ENCODE results near the gene MYOD1. TPM values are rescaled to one million over a fixed set of nuclear protein-coding genes. Genes with fewer than 3 reads are reported as not detected.
A peak's percentile ranks its signal among the peaks of the same experiment; 100 is the strongest.

The MYOD1 gene
- total RNA-seq, 1 experiment from 2014 or later = not detected

DNA sequence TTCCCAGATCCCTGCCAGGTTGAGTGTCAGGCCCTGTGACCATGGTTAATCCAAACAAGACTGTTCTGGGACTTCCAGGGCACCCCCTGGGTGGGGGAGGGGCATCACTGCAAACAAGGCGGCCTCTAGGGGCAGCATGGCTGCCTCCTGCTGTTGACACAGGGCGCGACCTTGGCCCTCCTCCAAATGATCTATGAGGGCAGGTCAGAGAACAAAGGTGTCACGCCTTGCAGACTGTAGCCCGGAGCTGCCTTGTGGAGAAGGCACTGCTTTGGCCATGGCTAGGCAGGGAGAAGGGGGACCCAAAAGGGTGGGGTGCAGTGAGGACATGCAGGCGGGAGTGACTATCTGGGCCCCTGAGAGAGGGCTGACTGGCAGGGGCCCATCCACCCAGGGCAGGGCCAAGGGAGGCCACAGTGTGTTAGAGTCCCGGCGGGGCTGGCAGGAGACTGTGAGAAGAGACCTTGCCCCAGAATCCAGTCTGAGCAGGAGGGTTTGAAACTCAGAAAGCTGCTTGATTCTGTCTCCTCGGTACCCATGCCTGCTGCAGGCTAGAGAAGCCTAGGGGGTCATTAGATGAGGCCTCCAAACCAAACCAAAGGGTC, 50.8 kb downstream of the MYOD1 start:
- Histone ChIP-seq H2AFZ (ENCODE audit: low read depth, low read length, poor library complexity, severe bottlenecking) (no peak overlapping the region), H3K4me1 (ENCODE audit: control insufficient read depth in 1 of 2, insufficient read depth in 2 of 2, low read length in 2 of 2) (peaks cover 3 to 6% of the 10 kb centered on the region in 2 experiments; a peak in 3 of 4 replicates), H3K9ac (ENCODE audit: low read length) (no peak overlapping the region), H3K4me3 (replicated peaks in 1 of 2; ENCODE audit: low read depth in 1 of 2, low read length in 2 of 2) (no peak overlapping the region), H3K79me2 (ENCODE audit: insufficient read depth, low read length) (no peaks in the 10 kb centered on the region), H3K27ac (ENCODE audit: low read depth, low read length) (no peak overlapping the region), H3K9me3 (ENCODE audit: control insufficient read depth in 1 of 2, insufficient read depth in 1 of 2, low read depth in 1 of 2, low read length in 2 of 2) (no peaks in the 10 kb centered on the region), H4K20me1 (ENCODE audit: insufficient read depth) (no peaks in the 10 kb centered on the region), H3K36me3 (ENCODE audit: control insufficient read depth in 1 of 2, insufficient read depth in 2 of 2, low read length in 2 of 2) (no peaks in the 10 kb centered on the region), H3K4me2 (ENCODE audit: low read length) (no peak overlapping the region), H3K9me2 (ENCODE audit: insufficient read depth) (no peaks in the 10 kb centered on the region), H3K27me3 (ENCODE audit: insufficient read depth, low read length) (no peaks in the 10 kb centered on the region)
- POLR2A ChIA-PET = no interaction called here
- CTCF ChIA-PET = interaction anchor here (1.3 to 1.8 kb wide), 2 partner anchors 203 to 208 kb away, joined by 3 to 5 read pairs; no protein-coding TSS in a partner anchor
- no peak for TF ChIP-seq ZFX (IDR thresholded peaks at IDR 0.05)
- TF ChIP-seq, protein P1, sequence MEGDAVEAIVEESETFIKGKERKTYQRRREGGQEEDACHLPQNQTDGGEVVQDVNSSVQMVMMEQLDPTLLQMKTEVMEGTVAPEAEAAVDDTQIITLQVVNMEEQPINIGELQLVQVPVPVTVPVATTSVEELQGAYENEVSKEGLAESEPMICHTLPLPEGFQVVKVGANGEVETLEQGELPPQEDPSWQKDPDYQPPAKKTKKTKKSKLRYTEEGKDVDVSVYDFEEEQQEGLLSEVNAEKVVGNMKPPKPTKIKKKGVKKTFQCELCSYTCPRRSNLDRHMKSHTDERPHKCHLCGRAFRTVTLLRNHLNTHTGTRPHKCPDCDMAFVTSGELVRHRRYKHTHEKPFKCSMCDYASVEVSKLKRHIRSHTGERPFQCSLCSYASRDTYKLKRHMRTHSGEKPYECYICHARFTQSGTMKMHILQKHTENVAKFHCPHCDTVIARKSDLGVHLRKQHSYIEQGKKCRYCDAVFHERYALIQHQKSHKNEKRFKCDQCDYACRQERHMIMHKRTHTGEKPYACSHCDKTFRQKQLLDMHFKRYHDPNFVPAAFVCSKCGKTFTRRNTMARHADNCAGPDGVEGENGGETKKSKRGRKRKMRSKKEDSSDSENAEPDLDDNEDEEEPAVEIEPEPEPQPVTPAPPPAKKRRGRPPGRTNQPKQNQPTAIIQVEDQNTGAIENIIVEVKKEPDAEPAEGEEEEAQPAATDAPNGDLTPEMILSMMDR (IDR thresholded peaks at IDR 0.05 in 2 of 3, conservative IDR thresholded peaks at IDR 0.05 in 1 of 3; ENCODE audit: borderline replicate concordance in 1 of 3, insufficient read depth in 1 of 3, low read depth in 2 of 3, low read length in 2 of 3) = peak in 2 of 3 experiments; percentile 48 to 53; a peak in 4 of 6 replicates
- TF ChIP-seq, protein P2, sequence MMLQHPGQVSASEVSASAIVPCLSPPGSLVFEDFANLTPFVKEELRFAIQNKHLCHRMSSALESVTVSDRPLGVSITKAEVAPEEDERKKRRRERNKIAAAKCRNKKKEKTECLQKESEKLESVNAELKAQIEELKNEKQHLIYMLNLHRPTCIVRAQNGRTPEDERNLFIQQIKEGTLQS (IDR thresholded peaks at IDR 0.05) = no peak
- TF ChIP-seq JUND (IDR thresholded peaks at IDR 0.05) = no peak
- peak; percentile 36; the same call in 1 of the 2 replicates for ATAC-seq
- intact Hi-C loops (cut with micrococcal nuclease) = no loop called here
- RAD21 ChIA-PET (ENCODE audit: low non-redundant PET in 1 of 2, low total read pairs in 2 of 2, uncharacterized antibody in 2 of 2, unreplicated experiment in 2 of 2) = no interaction called here
- DNase-seq (ENCODE audit: low read depth, low spot score) = no peak
- no TSS peak for BruUV-seq (replicated peaks)

DNA sequence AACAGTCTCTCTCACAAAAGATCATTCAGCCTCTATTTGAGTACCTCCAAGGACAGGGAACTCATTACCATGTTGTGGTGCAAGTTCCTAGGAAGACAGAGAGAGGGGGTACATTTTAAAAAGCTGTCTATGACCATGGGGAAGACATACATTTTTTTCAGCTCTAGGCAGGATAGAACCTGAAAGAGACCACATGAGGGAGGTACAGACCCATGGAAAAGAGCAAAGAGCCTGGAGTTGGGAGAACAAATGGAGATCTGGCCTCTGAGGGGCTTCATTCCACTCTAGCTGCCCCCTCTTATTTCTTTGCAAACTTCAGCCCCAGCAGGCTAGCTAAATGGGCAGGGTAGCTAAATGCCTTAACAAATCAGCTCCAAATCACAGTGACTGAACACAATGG, 51.5 kb downstream of the MYOD1 start:
- DNase-seq (ENCODE audit: low read depth, low spot score) (no peak), ATAC-seq (no peak)
- Histone ChIP-seq H3K4me2 (ENCODE audit: low read length) (no peak overlapping the region), H3K9me2 (ENCODE audit: insufficient read depth) (no peaks in the 10 kb centered on the region), H3K27ac (ENCODE audit: low read depth, low read length) (no peak overlapping the region), H3K4me3 (replicated peaks in 1 of 2; ENCODE audit: low read depth in 1 of 2, low read length in 2 of 2) (no peak overlapping the region), H3K4me1 (ENCODE audit: control insufficient read depth in 1 of 2, insufficient read depth in 2 of 2, low read length in 2 of 2) (peaks cover 3 to 6% of the 10 kb centered on the region in 2 experiments; a peak in 3 of 4 replicates), H3K9me3 (ENCODE audit: control insufficient read depth in 1 of 2, insufficient read depth in 1 of 2, low read depth in 1 of 2, low read length in 2 of 2) (no peaks in the 10 kb centered on the region), H4K20me1 (ENCODE audit: insufficient read depth) (no peaks in the 10 kb centered on the region), H3K36me3 (ENCODE audit: control insufficient read depth in 1 of 2, insufficient read depth in 2 of 2, low read length in 2 of 2) (no peaks in the 10 kb centered on the region), H2AFZ (ENCODE audit: low read depth, low read length, poor library complexity, severe bottlenecking) (no peak overlapping the region), H3K9ac (ENCODE audit: low read length) (no peak overlapping the region), H3K27me3 (ENCODE audit: insufficient read depth, low read length) (no peaks in the 10 kb centered on the region), H3K79me2 (ENCODE audit: insufficient read depth, low read length) (no peaks in the 10 kb centered on the region)
- peak; percentile 38 for TF ChIP-seq RAD21 (IDR thresholded peaks at IDR 0.05; ENCODE audit: low read depth)
- TF ChIP-seq, protein P3, sequence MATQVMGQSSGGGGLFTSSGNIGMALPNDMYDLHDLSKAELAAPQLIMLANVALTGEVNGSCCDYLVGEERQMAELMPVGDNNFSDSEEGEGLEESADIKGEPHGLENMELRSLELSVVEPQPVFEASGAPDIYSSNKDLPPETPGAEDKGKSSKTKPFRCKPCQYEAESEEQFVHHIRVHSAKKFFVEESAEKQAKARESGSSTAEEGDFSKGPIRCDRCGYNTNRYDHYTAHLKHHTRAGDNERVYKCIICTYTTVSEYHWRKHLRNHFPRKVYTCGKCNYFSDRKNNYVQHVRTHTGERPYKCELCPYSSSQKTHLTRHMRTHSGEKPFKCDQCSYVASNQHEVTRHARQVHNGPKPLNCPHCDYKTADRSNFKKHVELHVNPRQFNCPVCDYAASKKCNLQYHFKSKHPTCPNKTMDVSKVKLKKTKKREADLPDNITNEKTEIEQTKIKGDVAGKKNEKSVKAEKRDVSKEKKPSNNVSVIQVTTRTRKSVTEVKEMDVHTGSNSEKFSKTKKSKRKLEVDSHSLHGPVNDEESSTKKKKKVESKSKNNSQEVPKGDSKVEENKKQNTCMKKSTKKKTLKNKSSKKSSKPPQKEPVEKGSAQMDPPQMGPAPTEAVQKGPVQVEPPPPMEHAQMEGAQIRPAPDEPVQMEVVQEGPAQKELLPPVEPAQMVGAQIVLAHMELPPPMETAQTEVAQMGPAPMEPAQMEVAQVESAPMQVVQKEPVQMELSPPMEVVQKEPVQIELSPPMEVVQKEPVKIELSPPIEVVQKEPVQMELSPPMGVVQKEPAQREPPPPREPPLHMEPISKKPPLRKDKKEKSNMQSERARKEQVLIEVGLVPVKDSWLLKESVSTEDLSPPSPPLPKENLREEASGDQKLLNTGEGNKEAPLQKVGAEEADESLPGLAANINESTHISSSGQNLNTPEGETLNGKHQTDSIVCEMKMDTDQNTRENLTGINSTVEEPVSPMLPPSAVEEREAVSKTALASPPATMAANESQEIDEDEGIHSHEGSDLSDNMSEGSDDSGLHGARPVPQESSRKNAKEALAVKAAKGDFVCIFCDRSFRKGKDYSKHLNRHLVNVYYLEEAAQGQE (IDR thresholded peaks at IDR 0.05; ENCODE audit: low read depth) = no peak
- CTCF ChIA-PET = no interaction called here
- POLR2A ChIA-PET = no interaction called here
- RAD21 ChIA-PET (ENCODE audit: low non-redundant PET in 1 of 2, low total read pairs in 2 of 2, uncharacterized antibody in 2 of 2, unreplicated experiment in 2 of 2) = no interaction called here
- intact Hi-C loops (cut with micrococcal nuclease) = no loop called here
- no TSS peak for BruUV-seq (replicated peaks)
